ENCODE measurements around the gene IL1RAP.

- no peak for TF ChIP-seq CTCF (IDR thresholded peaks at IDR 0.05; ENCODE audit: extremely low read depth in 1 of 2, insufficient read depth in 1 of 2, low read depth in 1 of 2, low read length in 2 of 2)
- TF ChIP-seq POLR2AphosphoS5 (IDR thresholded peaks at IDR 0.05; ENCODE audit: insufficient read depth, low read depth, low read length) = no peak
- TF ChIP-seq JUN (IDR thresholded peaks at IDR 0.05; ENCODE audit: borderline replicate concordance, insufficient read depth, insufficient read length, low read depth) = no peak
- TF ChIP-seq EZH2 (IDR thresholded peaks at IDR 0.05; ENCODE audit: borderline replicate concordance, low read depth, low read length, severe bottlenecking) = no peak
- TF ChIP-seq POLR2A (IDR thresholded peaks at IDR 0.05; ENCODE audit: low read depth, low read length) = no peak
- TF ChIP-seq FOS (IDR thresholded peaks at IDR 0.05; ENCODE audit: borderline replicate concordance, insufficient read depth, low read length) = no peak
- no peak for TF ChIP-seq MYC (IDR thresholded peaks at IDR 0.05; ENCODE audit: low read depth, low read length)
These were observed 101.1 kb downstream of the IL1RAP start for GRCh38 chr3:190615060-190615384.

All from endothelial cell of umbilical vein (primary cell).